DOHH2 (cell line): ENCODE measurements around the gene RASA2.

ENCODE experiments used
- EZH2phosphoT487 ChIP-seq: fragments of 200-600 bp; sonication (generic); IDR thresholded peaks from 2 replicates; pipeline ENCODE4 v1.6.1; 2017; ENCODE audit warnings: borderline replicate concordance, mild to moderate bottlenecking, antibody characterized with exemption, low read length, moderate library complexity, mixed read lengths
- TF ChIP-seq, protein P1 (sequence below): fragments of 200-600 bp; sonication (generic); IDR thresholded peaks from one replicate; pipeline ENCODE4 v1.5.1; 2014; ENCODE audit warnings: antibody characterized with exemption, mild to moderate bottlenecking, low read depth, low read length; ENCODE audit not compliant: poor library complexity, severe bottlenecking

DNA sequence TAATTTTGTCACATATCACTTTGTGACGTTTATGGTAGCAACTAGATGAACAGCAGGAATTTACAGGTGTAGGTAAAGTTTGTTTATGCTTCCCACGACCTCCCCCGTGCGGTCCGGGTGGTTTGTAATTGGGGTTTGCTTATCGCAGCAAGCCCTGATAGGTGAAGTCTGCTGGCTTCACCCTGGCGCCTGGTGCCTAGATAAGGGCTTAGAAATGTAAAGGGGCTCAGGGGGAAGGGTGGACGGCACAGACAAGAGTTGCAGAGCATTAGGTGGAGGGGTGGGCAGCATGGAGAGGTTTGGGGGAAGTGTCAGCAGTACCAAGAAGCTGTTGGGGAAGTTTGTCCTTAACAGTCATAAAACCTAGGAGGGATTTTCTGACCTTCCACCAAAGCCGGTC lies 143.1 kb downstream of the RASA2 start:
- TF ChIP-seq, protein P1, sequence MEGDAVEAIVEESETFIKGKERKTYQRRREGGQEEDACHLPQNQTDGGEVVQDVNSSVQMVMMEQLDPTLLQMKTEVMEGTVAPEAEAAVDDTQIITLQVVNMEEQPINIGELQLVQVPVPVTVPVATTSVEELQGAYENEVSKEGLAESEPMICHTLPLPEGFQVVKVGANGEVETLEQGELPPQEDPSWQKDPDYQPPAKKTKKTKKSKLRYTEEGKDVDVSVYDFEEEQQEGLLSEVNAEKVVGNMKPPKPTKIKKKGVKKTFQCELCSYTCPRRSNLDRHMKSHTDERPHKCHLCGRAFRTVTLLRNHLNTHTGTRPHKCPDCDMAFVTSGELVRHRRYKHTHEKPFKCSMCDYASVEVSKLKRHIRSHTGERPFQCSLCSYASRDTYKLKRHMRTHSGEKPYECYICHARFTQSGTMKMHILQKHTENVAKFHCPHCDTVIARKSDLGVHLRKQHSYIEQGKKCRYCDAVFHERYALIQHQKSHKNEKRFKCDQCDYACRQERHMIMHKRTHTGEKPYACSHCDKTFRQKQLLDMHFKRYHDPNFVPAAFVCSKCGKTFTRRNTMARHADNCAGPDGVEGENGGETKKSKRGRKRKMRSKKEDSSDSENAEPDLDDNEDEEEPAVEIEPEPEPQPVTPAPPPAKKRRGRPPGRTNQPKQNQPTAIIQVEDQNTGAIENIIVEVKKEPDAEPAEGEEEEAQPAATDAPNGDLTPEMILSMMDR = no peak
- TF ChIP-seq EZH2phosphoT487 = no peak
